GM13976 (cell line): ENCODE measurements around the gene NUP210.
A peak's percentile ranks its signal among the peaks of the same experiment; 100 is the strongest.
"Not testable (repeated sequence)": the region's sequence is repeated elsewhere in the genome, so short reads cannot be mapped to it uniquely, and the experiment has no call there.

ENCODE experiments used
- DNase-seq: peaks from one replicate; pipeline ENCODE4 v3.0.0; 2012; ENCODE audit warnings: low spot score
- CTCF ChIP-seq: IDR thresholded peaks from 2 replicates; pipeline ENCODE4 v1.5.1; 2012; ENCODE audit warnings: borderline replicate concordance, mild to moderate bottlenecking; ENCODE audit not compliant: insufficient read depth; ENCODE audit errors: extremely low read depth, missing control alignments, control extremely low read depth
- in situ Hi-C: fragments of 300-500 bp; cut with MboI; formaldehyde crosslinking; loops from one replicate; pipeline ENCODE4 v1.12.0; 2022; ENCODE audit warnings: low sequenced_read_pairs, mixed read lengths, inconsistent platforms; ENCODE audit not compliant: unreplicated experiment

The NUP210 gene

DNA sequence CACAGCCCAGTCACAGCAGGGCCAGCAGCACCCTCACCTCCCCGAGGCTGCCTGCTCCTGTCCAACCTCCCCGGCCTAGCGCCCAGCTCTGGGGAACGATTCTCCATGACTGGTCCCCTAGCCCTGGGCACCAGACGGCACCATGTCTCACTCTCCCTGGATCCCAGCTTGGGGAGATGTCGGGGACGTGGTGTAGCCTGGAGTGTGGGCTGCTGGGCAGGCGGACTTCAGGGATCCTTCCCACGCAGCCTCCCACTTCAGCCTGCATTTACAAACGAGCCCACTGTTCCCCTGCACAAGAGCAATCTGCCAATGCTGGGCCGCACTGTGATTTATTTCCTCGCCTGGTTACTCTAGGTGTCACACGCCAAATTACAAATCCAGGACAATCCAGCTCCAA lies 31.3 kb downstream of the NUP210 start:
- no peak for TF ChIP-seq CTCF
- no peak for DNase-seq
- in situ Hi-C loops = no loop called here

DNA sequence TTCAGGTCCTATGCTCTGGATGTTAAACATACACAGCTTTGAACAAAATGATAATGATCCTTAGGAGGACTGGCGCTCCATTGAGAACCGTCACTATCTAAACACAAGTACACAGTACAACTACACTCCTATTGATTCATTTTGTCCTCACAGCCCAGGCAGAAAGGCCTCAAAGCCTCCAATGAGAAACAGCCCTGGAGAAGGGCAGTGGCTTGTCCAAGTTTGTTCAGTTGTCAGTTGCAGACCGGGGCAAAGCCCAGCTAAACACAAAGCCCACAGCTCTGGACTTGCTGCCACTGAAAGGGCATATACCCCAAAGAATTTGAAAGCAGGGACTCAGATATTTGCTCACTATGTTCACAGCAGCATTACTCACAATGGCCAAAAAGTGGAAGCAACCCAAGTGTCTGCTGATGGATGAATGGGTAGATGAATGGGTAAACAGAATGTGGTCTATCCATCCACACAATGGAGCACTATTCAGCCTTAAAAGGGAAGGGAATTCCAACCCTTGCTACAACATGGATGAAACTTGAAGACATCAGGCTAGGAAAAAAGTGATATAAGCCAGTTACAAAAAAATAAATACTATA lies 34.7 kb downstream of the NUP210 start:
- no peak for DNase-seq
- TF ChIP-seq CTCF = no peak
- in situ Hi-C loops = no loop called here

DNA sequence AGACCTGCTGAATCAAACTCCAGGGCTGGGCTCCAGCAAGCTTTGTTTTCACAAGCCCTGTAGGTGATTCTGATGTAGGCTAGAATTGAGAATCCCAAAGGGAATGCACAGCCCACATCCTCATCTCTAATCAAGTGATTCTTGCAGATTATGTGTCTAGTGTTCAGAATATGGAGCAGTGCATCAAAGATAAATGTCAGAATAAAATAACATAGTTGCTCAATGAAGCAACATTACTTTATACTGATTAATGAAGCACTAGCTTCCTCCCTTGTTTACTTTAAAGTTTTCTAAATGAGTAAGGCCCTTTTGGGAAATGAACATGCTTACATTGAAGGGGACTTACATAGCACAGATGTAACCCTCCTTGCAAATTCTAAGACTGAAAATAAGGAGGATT lies 39.2 kb downstream of the NUP210 start:
- in situ Hi-C loops = no loop called here
- DNase-seq = no peak
- no peak for TF ChIP-seq CTCF

DNA sequence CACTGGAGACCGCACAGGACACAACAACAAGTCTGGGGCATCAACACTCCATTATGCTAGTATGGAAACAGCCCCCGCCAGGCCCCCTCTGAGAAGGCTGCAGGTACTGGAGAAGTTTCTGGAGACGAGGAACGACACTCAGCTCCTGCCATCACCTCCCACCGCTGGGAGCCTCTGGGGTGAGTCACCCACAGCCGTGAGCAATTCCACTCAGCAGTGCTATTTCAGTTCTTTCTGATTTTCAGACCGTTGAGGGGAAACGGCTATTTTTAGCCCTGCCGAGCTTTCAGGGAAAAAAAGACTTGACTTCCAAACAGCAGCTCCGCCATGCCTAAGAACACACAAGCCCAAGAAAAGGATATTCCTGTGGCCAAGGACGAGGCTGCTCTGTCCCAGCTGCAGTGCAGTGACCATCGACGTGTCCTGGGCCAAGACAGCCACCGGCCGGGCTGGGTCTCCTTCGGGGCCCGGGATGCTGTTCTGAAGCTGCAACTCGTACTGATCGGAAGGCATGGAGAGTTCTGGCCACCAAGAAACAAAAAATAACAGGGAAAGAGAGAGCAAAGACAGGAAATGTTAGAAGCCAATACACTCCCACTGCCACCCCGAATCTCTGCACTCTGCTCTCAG lies 40.8 kb downstream of the NUP210 start:
- in situ Hi-C loops = no loop called here
- DNase-seq = no peak
- TF ChIP-seq CTCF = no peak

GRCh38 chr3:13378155-13378554 lies 42.0 kb downstream of the NUP210 start:
- DNase-seq = no peak
- in situ Hi-C loops = no loop called here
- TF ChIP-seq CTCF = peak; percentile 3

GRCh38 chr3:13377741-13378140 lies 42.4 kb downstream of the NUP210 start:
- DNase-seq, in situ Hi-C loops: not testable (repeated sequence)

GRCh38 chr3:13377021-13377420 lies 43.1 kb downstream of the NUP210 start:
- no peak for TF ChIP-seq CTCF
- in situ Hi-C loops = no loop called here
- no peak for DNase-seq
